OCI-LY1 (cell line): ENCODE measurements around the gene PP2D1.

Experiments
- CTCF ChIP-seq: fragments of 200-600 bp; sonication (generic), shearing (Covaris generic); IDR thresholded peaks from 2 replicates; pipeline ENCODE4 v1.5.1; 2017; ENCODE audit warnings: mild to moderate bottlenecking, antibody characterized with exemption, low read length, moderate library complexity, mixed read lengths
- EZH2 ChIP-seq: fragments of 200-600 bp; sonication (generic), shearing (Covaris generic); IDR thresholded peaks from 2 replicates; pipeline ENCODE4 v1.8.0; 2017; ENCODE audit warnings: borderline replicate concordance, mixed run types, mild to moderate bottlenecking, antibody characterized with exemption, low read length, moderate library complexity, mixed read lengths

GRCh38 chr3:19970327-19970726 is 41.7 kb downstream of the PP2D1 start:
- TF ChIP-seq CTCF (no peak), EZH2 (no peak)
